Suppressor macrophage treated with lipopolysaccharide for 4 hours (primary cell): ENCODE data around the gene DUSP12.
"Not testable (repeated sequence)": the region's sequence is repeated elsewhere in the genome, so short reads cannot be mapped to it uniquely, and the experiment has no call there.

ENCODE experiments used
- DNase-seq: peaks from one replicate; pipeline ENCODE4 v3.0.0-alpha.2; 2020

Gene DUSP12

GRCh38 chr1:161728376-161729226 is 21.0 kb upstream of the DUSP12 start:
- DNase-seq = peak; percentile 79

- peak; percentile 70 for DNase-seq
Observed at GRCh38 chr1:161730050-161730564, 19.5 kb upstream of the DUSP12 start.

GRCh38 chr1:161731241-161731640 is 18.3 kb upstream of the DUSP12 start:
- DNase-seq = no peak

DNA sequence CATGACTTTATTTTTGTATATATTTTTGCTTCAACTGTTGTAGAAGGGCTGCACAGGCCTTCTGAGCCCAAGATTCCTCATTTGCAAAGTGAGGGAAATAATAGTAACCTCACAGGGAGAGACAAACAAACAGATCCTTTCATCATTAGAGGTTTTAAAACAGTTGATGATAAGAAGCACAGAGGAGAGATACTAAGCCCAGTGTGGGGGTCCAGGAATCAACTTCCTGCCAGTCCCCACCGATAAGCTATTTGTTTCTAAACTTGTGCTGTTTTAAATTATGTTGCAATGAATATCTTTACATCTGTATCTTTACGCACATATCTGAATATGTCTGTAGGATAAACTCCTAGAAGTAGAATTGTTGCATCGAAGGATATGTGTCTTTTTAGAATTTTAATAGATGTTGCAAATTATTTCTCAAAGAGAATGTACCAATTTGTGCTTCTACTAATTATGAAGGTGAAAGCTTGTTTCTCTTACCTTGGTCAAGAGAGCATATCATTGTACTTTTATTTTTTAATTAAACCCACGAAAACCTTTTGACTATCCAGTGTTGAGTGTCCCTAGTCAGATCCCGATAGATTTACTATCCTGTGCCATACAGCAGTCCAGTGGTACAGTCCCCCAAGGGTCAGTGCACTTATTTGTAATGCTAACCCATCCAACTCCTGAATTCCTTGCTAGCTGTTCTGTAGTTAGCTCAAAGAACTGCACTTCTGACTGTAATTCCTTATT is 17.4 kb upstream of the DUSP12 start:
- DNase-seq = no peak

DNA sequence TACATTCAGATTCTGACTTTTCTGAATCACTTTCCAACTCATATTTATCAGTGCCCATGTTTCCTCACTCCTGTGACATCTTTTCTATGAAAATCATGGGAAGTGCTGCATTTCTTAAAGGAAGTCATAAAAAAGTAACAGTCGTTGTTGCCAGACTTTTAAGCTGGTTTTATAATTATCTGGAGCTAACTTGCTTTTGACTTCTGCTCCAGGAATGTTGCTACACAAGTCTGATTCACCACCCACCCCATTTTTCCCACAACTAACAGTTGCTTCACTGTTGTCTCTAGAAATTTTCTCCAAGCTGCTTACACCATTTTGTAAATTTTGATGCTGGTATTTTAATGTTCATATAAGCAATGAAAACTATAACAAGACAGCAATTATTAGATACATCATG is 16.1 kb upstream of the DUSP12 start:
- DNase-seq = peak; percentile 87

DNA sequence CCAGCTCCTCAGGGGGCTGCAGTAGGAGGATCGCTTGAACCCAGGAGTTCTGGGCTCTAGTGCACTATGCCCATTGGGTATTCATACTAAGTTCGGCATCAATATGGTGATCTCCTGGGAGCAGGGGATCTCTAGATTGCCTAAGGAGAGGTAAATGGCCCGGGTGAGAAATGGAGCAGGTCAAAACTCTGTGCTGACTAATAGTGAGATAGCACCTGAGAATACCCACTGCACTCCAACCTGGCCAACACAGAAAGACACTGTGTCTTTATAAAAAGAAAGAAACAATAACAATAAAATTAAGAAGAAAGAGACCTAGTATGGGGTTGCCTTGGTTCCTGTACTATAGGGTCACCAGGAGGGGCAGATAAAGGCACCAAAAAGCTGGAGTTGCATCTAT is 13.7 kb upstream of the DUSP12 start:
- no peak for DNase-seq

GRCh38 chr1:161736335-161736969 is 13.1 kb upstream of the DUSP12 start:
- peak; percentile 69 for DNase-seq

DNA sequence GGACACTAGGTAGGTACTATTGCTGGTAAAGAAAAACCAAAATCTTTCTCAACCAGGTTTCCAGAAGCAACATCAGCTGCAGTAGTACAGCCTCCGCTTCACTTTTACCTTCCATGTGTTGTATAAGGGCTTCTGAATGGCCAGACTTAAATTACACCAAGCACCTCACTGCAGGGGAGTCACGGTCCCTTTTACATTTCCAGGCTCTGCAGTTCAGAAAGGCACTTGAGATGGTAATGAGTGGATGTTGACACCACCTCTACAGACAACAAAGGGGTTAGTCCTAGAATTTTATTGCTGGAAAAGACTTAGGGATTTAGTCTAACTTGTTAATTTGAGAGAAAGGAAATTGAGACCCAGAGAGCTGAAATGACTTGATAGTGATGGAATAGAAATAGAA is 12.0 kb upstream of the DUSP12 start:
- no peak for DNase-seq

- DNase-seq = peak; percentile 92
Observed at GRCh38 chr1:161738627-161739287, 10.8 kb upstream of the DUSP12 start.

- DNase-seq = peak; percentile 92
Observed at GRCh38 chr1:161739865-161740566, 9.6 kb upstream of the DUSP12 start.

- DNase-seq = peak; percentile 63
Observed at GRCh38 chr1:161740921-161741320, 8.7 kb upstream of the DUSP12 start.

- DNase-seq = no peak
Observed at GRCh38 chr1:161743231-161743630, 6.4 kb upstream of the DUSP12 start.

DNA sequence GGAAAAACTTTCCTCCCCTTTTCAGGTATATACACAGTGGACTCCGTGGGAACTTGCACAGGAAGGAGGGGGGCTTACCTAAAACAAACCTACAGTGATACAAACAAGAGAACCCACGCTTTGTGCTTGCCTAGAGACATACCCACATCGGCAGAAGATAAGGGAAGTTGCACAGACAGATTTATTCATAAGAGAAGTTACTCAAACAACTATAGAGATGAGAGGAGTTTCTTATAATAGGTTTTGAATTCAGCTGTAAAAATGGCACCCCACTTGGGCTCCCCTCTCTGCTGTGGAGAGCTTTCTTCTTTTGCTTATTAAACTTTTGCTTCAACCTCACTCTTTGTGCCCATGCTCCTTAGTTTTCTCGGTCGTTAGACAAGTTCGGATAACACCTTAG is 1.8 kb upstream of the DUSP12 start:
- DNase-seq = peak; percentile 58

- no peak for DNase-seq
Observed at GRCh38 chr1:161763522-161764098, 14.0 kb downstream of the DUSP12 start.

GRCh38 chr1:161766102-161766981 is 16.8 kb downstream of the DUSP12 start, which contains the start of gene ATF6:
Gene ATF6, plus strand, starts transcription at chr1:161766320. Its CDS starts 41 bp downstream, at chr1:161766361.
- peak; percentile 97 for DNase-seq

DNA sequence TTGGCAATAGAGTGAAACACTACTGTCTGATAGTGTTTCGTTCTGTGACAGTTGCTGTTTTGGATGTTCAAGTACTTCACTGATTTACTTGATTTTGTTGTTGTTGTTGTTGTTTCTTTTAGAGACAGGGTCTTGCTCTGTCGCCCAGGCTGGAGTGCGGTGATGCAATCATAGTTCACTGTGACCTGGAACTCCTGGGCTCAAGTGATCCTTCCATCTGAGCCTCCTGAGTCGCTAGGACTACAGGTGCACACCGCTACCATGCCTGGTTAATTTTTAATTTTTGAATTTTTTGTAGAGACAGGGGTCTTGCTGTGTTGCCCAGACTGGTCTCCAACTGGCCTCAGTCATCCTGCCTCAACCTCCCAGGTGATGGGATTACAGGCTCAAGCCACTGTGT is 18.9 kb downstream of the DUSP12 start:
- DNase-seq = no peak

GRCh38 chr1:161768986-161769672 is 19.5 kb downstream of the DUSP12 start:
- DNase-seq = no peak

DNA sequence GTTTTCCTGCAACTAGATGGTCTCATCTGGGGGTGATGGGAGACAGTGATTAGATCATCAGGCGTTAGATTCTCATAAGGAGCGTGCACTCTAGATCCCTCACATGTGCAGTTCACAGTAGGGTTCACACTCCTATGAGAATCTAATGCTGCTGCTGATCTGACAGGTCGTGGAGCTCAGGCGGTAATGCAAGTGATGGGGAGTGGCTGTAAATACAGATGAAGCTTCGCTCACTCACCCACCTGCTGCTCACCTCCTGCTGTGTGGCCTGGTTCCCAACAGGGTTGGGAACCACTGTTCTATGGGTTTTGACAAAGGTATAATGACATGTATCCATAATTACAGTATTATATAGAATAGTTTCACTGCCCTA is 20.1 kb downstream of the DUSP12 start:
- DNase-seq = not testable (repeated sequence)

DNA sequence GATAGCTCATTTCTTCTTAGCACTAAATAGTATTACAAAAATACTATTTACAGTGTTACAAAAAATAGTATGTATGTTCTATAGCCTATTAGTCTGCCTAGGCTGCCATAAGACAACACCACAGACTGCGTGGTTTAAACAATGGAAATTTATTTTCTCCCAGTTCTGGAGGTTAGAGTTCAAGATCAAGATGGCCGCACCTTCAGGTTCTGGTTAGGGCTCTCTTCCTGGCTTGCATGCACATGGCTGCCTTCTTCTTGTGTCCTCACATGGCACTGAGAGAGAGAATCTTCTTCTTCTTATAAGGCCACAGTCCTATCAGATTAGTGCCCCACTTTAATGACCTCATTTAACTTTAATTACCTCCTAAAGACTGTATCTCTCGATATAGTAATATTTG is 20.7 kb downstream of the DUSP12 start:
- no peak for DNase-seq

- DNase-seq = no peak
Observed at GRCh38 chr1:161771161-161771560, 21.6 kb downstream of the DUSP12 start.
